PC-3 (cell line): ENCODE measurements around the gene NDUFC2. TPM values are rescaled to one million over a fixed set of nuclear protein-coding genes. Genes with fewer than 3 reads are reported as not detected.

Source experiments
- ATAC-seq: fragments of 200-7000 bp; cut with Tn5 transposase; 2 replicates; pipeline ENCODE4 v1.9.1; 2020; ENCODE audit warnings: mild to moderate bottlenecking, moderate library complexity
- BruUV-seq: library from RNA; stranded (reverse); fragments of 400-500 nt; replicated peaks from 2 replicates; lab custom pipeline; 2021; lab: Mats Ljungman, UMichigan
- CTCF ChIA-PET: fragments of 300-600 bp; sonication (Branson Sonifier 250); formaldehyde crosslinking; loops from one replicate; lab custom pipeline; 2022; ENCODE audit warnings: antibody characterized with exemption; lab: Charles Lee
- POLR2A ChIA-PET: fragments of 300-600 bp; sonication (Branson Sonifier 250); formaldehyde crosslinking; loops from one replicate; lab custom pipeline; 2022; ENCODE audit warnings: antibody characterized with exemption; ENCODE audit not compliant: unreplicated experiment; lab: Charles Lee
- DNase-seq: peaks from one replicate; pipeline ENCODE4 v3.0.0-alpha.2; 2015
- H2AFZ ChIP-seq: fragments of 300-600 bp; sonication (generic); 2 replicates; pipeline ENCODE4 v1.6.0; 2016; ENCODE audit warnings: antibody characterized with exemption, low read length
- H3F3A ChIP-seq: fragments of 300-600 bp; sonication (generic); one replicate; pipeline ENCODE4 v1.6.0; 2017; ENCODE audit warnings: antibody characterized with exemption, low read length, control low read depth, mild to moderate bottlenecking; ENCODE audit not compliant: unreplicated experiment
- H3K27ac ChIP-seq: fragments of 300-600 bp; sonication (generic); 2 replicates; pipeline ENCODE4 v1.5.1; 2016; ENCODE audit warnings: mild to moderate bottlenecking, low read length
- H3K27me3 ChIP-seq: fragments of 300-600 bp; sonication (generic); 2 replicates; pipeline ENCODE4 v1.6.1; 2016; ENCODE audit warnings: low read length, mixed read lengths
- H3K36me3 ChIP-seq: fragments of 300-600 bp; sonication (generic); 2 replicates; pipeline ENCODE4 v1.6.1; 2016; ENCODE audit warnings: low read depth, mixed run types, low read length, mixed read lengths
- H3K4me1 ChIP-seq: fragments of 300-600 bp; sonication (generic); 2 replicates; pipeline ENCODE4 v1.5.1; 2016; ENCODE audit warnings: low read length; ENCODE audit not compliant: insufficient read depth
- H3K4me2 ChIP-seq: fragments of 300-600 bp; sonication (generic); 2 replicates; pipeline ENCODE4 v1.6.0; 2016; ENCODE audit warnings: low read length
- H3K4me3 ChIP-seq: fragments of 300-600 bp; sonication (generic); 2 replicates; pipeline ENCODE4 v1.5.1; 2016; ENCODE audit warnings: mild to moderate bottlenecking, low read length, mixed read lengths
- H3K79me2 ChIP-seq: fragments of 300-600 bp; sonication (generic); 2 replicates; pipeline ENCODE4 v1.6.1; 2017; ENCODE audit warnings: low read length, mixed read lengths
- H3K9ac ChIP-seq: fragments of 300-600 bp; sonication (generic); 2 replicates; pipeline ENCODE4 v1.6.0; 2016; ENCODE audit warnings: mild to moderate bottlenecking, low read length
- H3K9me2 ChIP-seq: fragments of 300-600 bp; sonication (generic); replicated peaks from 2 replicates; pipeline ENCODE4 v1.6.1; 2016; ENCODE audit warnings: mixed run types, low read length, mixed read lengths
- H3K9me3 ChIP-seq: fragments of 300-600 bp; sonication (generic); 2 replicates; pipeline ENCODE4 v1.6.1; 2016; ENCODE audit warnings: low read length, mixed read lengths
- H4K20me1 ChIP-seq: fragments of 300-600 bp; sonication (generic); 2 replicates; pipeline ENCODE4 v1.6.1; 2016; ENCODE audit warnings: low read length, mixed read lengths
- CTCF ChIP-seq: fragments of 300-600 bp; sonication (generic); conservative IDR thresholded peaks from 2 replicates; pipeline ENCODE4 v1.5.1; 2017; ENCODE audit warnings: antibody characterized with exemption, low read depth, mild to moderate bottlenecking, low read length
- EZH2 ChIP-seq: fragments of 300-600 bp; sonication (generic); IDR thresholded peaks from one replicate; pipeline ENCODE4 v1.6.1; 2017; ENCODE audit warnings: antibody characterized with exemption, mild to moderate bottlenecking, low read length; ENCODE audit not compliant: unreplicated experiment
- EZH2phosphoT487 ChIP-seq: fragments of 300-600 bp; sonication (generic); IDR thresholded peaks from 2 replicates; pipeline ENCODE4 v1.6.1; 2018; ENCODE audit warnings: mild to moderate bottlenecking, antibody characterized with exemption, low read length, borderline replicate concordance
- intact Hi-C: fragments of 100-400 bp; cut with micrococcal nuclease; formaldehyde crosslinking; loops from 2 replicates; pipeline ENCODE4 v1.9.0; 2023
- total RNA-seq: library from RNA; depleted of rRNA; stranded (reverse); fragments of >200 nt; gene quantifications from 2 replicates; pipeline ENCODE4 v1.2.3, GENCODE V29; 2014

NDUFC2 gene
- total RNA-seq, 1 experiment from 2014 or later: 304 TPM

- Histone ChIP-seq H3K36me3 (peaks cover 42% of the 10 kb centered on the region), H3K9me3 (no peaks in the 10 kb centered on the region), H3K4me2 (no peak overlapping the region), H2AFZ (no peak overlapping the region), H3K27me3 (no peaks in the 10 kb centered on the region), H3K9ac (no peak overlapping the region), H3K27ac (no peak overlapping the region), H3K4me1 (no peaks in the 10 kb centered on the region), H3K9me2 (no peaks in the 10 kb centered on the region), H4K20me1 (no peaks in the 10 kb centered on the region), H3K79me2 (no peaks in the 10 kb centered on the region), H3F3A (no peaks in the 10 kb centered on the region), H3K4me3 (no peak overlapping the region)
- ATAC-seq: no peak
- no peak for TF ChIP-seq CTCF
- TF ChIP-seq EZH2: no peak
- no peak for TF ChIP-seq EZH2phosphoT487
- POLR2A ChIA-PET: no interaction called here
- no TSS peak for BruUV-seq
- CTCF ChIA-PET: no interaction called here
- intact Hi-C loops: no loop called here
- no peak for DNase-seq
These were observed 30.7 kb upstream of the NDUFC2 start for GRCh38 chr11:78110351-78110750.

DNA sequence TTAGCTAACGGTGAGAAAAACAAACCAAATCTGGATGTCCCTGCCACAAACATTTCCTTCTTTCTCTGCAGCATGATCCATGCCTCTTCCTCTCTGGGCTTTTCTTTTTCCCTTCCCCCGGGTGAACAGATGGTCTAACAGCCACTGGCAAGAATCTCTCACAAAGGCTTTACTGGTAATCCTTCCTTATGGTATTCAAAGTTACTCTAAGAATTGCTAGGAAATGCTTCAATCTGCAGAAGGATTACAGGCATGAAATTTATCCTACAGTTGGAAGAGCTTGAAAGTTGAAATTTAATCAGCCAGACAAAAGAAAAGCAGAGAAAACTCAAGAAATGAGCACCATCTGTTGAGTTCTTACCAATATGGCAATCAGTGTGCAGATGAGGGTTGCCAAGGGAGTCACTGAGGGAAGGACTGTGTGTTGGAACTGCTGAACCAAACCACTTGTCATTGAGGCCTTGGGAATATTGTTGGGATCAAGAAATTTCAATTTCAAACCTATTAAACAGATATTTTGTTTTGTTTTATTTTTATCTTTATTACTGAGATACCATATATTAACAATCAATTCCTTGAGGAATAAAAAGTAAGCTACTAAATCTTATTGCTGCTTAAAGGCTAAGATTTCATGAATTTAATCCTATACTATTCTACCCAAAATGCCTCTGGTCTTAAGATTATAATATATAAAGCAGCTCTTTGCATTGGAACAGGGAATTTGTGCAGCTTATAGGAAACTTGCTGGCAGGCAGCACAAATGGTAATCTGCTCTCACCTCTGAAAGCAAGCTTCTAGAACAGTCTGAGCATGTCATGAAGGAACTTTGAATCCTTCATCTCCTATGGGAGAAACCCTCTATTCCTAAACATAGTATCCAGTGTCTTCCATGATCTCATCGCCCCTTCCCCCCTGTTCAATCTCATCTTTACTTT is 29.7 kb upstream of the NDUFC2 start:
- no peak overlapping the region for H3K27ac ChIP-seq
- H3K9ac ChIP-seq: no peak overlapping the region
- no peak for ATAC-seq
- no peak overlapping the region for H3K4me3 ChIP-seq
- intact Hi-C loops: no loop called here
- peaks cover 39% of the 10 kb centered on the region for H3K36me3 ChIP-seq
- H3K9me3 ChIP-seq: no peaks in the 10 kb centered on the region
- no peak overlapping the region for H2AFZ ChIP-seq
- no peaks in the 10 kb centered on the region for H4K20me1 ChIP-seq
- H3K4me1 ChIP-seq: no peaks in the 10 kb centered on the region
- BruUV-seq: no TSS peak
- H3K27me3 ChIP-seq: no peaks in the 10 kb centered on the region
- ChIA-PET POLR2A (no interaction called here), CTCF (no interaction called here)
- H3F3A ChIP-seq: no peaks in the 10 kb centered on the region
- no peaks in the 10 kb centered on the region for H3K9me2 ChIP-seq
- no peak for DNase-seq
- TF ChIP-seq CTCF: no peak
- no peak for TF ChIP-seq EZH2phosphoT487
- TF ChIP-seq EZH2: no peak
- no peaks in the 10 kb centered on the region for H3K79me2 ChIP-seq
- H3K4me2 ChIP-seq: no peak overlapping the region
